ENCODE results near the gene GPX6. TPM values are rescaled to one million over a fixed set of nuclear protein-coding genes. Genes with fewer than 3 reads are reported as not detected.
"Not testable (repeated sequence)": the region's sequence is repeated elsewhere in the genome, so short reads cannot be mapped to it uniquely, and the experiment has no call there.

The GPX6 gene
- total RNA-seq, 4 donors from 2014 or later: not detected

DNA sequence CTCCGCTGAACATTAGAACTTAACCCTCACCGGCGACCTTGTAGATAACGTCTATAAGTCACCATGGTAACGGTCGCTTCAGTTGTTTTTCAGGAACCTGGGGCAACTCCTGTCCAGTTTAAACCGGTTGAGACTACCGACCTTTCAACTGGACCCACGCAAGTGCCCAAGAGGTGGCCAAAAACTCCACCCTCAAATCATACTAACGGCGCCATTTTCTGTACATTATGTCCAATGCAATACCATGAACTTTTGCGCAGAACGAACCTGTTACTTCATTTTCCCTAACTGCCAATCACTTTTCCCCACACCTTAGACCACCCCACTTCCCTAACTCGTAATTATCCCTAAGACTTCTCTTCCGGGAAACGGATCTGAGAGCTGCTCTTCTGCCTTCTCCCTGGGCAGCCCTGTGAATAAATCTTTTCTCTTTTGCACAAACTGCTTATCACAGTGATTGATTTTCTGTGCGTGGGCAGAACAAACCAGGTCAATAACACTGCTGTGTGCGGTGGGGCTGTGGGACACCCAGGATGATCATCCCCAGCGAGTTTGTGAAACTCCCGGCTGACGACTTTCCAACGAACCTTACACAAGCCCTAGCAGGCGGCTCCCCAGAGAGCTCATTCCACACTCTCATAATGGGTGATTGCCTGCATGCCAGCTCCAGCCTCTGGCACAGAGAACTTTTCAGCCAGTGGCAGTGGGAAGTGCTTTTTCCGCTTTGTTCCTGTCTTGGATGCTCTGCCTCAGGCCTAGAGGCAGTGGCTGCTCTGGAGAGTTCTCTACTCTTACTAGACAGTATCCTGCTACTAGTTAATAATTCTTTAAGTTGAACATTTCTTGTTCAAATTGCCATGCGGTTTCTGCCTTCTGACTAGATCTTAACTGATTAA, 38.6 kb upstream of the GPX6 start:
- no peak for DNase-seq
- Histone ChIP-seq H3K4me3 (no peak overlapping the region), H3K36me3 (no peaks in the 10 kb centered on the region), H3K9me3 (no peaks in the 10 kb centered on the region), H3K4me1 (no peaks in the 10 kb centered on the region), H3K27me3 (peaks cover 61% of the 10 kb centered on the region), H3K27ac (no peak overlapping the region)
- in situ Hi-C loops (cut with MboI; ENCODE audit: low pct_ligation_motif_present in 1 of 4, low pct_unique_long_range_greater_than_20kb in 1 of 4, low sequenced_read_pairs in 3 of 4): no loop called here
- WGBS, 2 donors (ENCODE audit: low coverage in 1 of 2): 11 to 29% methylated on average over 12 to 25 of the region's 25 CpGs
- no peak for TF ChIP-seq POLR2A (IDR thresholded peaks at IDR 0.05)
- TF ChIP-seq POLR2AphosphoS5 (IDR thresholded peaks at IDR 0.05): no peak
- no peak for TF ChIP-seq EP300 (IDR thresholded peaks at IDR 0.05; ENCODE audit: low read depth)
- intact Hi-C loops (cut with DNase I; ENCODE audit: low total_unique reads): no loop called here

GRCh38 chr6:28553384-28553985, 37.9 kb upstream of the GPX6 start:
- no peak overlapping the region for H3K4me3 ChIP-seq
- 49 to 61% methylated on average over 6 to 8 of the region's 8 CpGs for WGBS, 2 donors (ENCODE audit: low coverage in 1 of 2)
- no peaks in the 10 kb centered on the region for H3K9me3 ChIP-seq
- H3K4me1 ChIP-seq: no peaks in the 10 kb centered on the region
- TF ChIP-seq POLR2A (IDR thresholded peaks at IDR 0.05) (no peak), EP300 (IDR thresholded peaks at IDR 0.05; ENCODE audit: low read depth) (no peak), POLR2AphosphoS5 (IDR thresholded peaks at IDR 0.05) (no peak)
- TF ChIP-seq, protein P1, sequence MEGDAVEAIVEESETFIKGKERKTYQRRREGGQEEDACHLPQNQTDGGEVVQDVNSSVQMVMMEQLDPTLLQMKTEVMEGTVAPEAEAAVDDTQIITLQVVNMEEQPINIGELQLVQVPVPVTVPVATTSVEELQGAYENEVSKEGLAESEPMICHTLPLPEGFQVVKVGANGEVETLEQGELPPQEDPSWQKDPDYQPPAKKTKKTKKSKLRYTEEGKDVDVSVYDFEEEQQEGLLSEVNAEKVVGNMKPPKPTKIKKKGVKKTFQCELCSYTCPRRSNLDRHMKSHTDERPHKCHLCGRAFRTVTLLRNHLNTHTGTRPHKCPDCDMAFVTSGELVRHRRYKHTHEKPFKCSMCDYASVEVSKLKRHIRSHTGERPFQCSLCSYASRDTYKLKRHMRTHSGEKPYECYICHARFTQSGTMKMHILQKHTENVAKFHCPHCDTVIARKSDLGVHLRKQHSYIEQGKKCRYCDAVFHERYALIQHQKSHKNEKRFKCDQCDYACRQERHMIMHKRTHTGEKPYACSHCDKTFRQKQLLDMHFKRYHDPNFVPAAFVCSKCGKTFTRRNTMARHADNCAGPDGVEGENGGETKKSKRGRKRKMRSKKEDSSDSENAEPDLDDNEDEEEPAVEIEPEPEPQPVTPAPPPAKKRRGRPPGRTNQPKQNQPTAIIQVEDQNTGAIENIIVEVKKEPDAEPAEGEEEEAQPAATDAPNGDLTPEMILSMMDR (IDR thresholded peaks at IDR 0.05): no peak
- H3K27ac ChIP-seq: no peak overlapping the region
- DNase-seq: no peak
- intact Hi-C loops (cut with DNase I; ENCODE audit: low total_unique reads): no loop called here
- H3K27me3 ChIP-seq: peaks cover 65% of the 10 kb centered on the region
- in situ Hi-C loops (cut with MboI; ENCODE audit: low pct_ligation_motif_present in 1 of 4, low pct_unique_long_range_greater_than_20kb in 1 of 4, low sequenced_read_pairs in 3 of 4): no loop called here
- H3K36me3 ChIP-seq: no peaks in the 10 kb centered on the region

- no peak for DNase-seq
- no peaks in the 10 kb centered on the region for H3K4me1 ChIP-seq
- H3K27me3 ChIP-seq: peaks cover 74% of the 10 kb centered on the region
- H3K27ac ChIP-seq: no peak overlapping the region
- intact Hi-C loops (cut with DNase I; ENCODE audit: low total_unique reads) (no loop called here), in situ Hi-C loops (cut with MboI; ENCODE audit: low pct_ligation_motif_present in 1 of 4, low pct_unique_long_range_greater_than_20kb in 1 of 4, low sequenced_read_pairs in 3 of 4) (no loop called here)
- H3K9me3 ChIP-seq: no peaks in the 10 kb centered on the region
- H3K36me3 ChIP-seq: no peaks in the 10 kb centered on the region
- H3K4me3 ChIP-seq: no peak overlapping the region
- WGBS, 2 donors (ENCODE audit: low coverage in 1 of 2): 55 to 59% methylated on average over 3 to 4 of the region's 4 CpGs
- TF ChIP-seq POLR2AphosphoS5 (IDR thresholded peaks at IDR 0.05) (no peak), EP300 (IDR thresholded peaks at IDR 0.05; ENCODE audit: low read depth) (no peak), POLR2A (IDR thresholded peaks at IDR 0.05) (no peak)
- TF ChIP-seq, protein P1 (IDR thresholded peaks at IDR 0.05): no peak
Observed at GRCh38 chr6:28551891-28552666, 36.5 kb upstream of the GPX6 start.

GRCh38 chr6:28547003-28547402, 31.4 kb upstream of the GPX6 start:
- H3K4me3 ChIP-seq; intact Hi-C loops (cut with DNase I; ENCODE audit: low total_unique reads); H3K9me3 ChIP-seq; H3K27ac ChIP-seq; H3K36me3 ChIP-seq; DNase-seq; in situ Hi-C loops (cut with MboI; ENCODE audit: low pct_ligation_motif_present in 1 of 4, low pct_unique_long_range_greater_than_20kb in 1 of 4, low sequenced_read_pairs in 3 of 4): not testable (repeated sequence)
- Histone ChIP-seq H3K27me3 (peaks cover 85% of the 10 kb centered on the region), H3K4me1 (peaks cover 0 to 11% (median 3%) of the 10 kb centered on the region in 4 donors)
- WGBS, 2 donors (ENCODE audit: low coverage in 1 of 2): 75 to 80% methylated on average over 3 of the region's 3 CpGs

GRCh38 chr6:28545955-28546354, 30.4 kb upstream of the GPX6 start:
- in situ Hi-C loops (cut with MboI; ENCODE audit: low pct_ligation_motif_present in 1 of 4, low pct_unique_long_range_greater_than_20kb in 1 of 4, low sequenced_read_pairs in 3 of 4) (no loop called here), intact Hi-C loops (cut with DNase I; ENCODE audit: low total_unique reads) (no loop called here)
- Histone ChIP-seq H3K27ac (no peak overlapping the region), H3K27me3 (peaks cover 86% of the 10 kb centered on the region), H3K4me3 (no peak overlapping the region), H3K9me3 (no peaks in the 10 kb centered on the region), H3K36me3 (no peaks in the 10 kb centered on the region), H3K4me1 (peaks cover 0 to 11% (median 3%) of the 10 kb centered on the region in 4 donors)
- no peak for TF ChIP-seq POLR2AphosphoS5 (IDR thresholded peaks at IDR 0.05)
- TF ChIP-seq, protein P1 (IDR thresholded peaks at IDR 0.05): no peak
- DNase-seq: no peak
